ENCODE data around the gene ERICH4.
A peak's percentile ranks its signal among the peaks of the same experiment; 100 is the strongest.

Gene ERICH4

GRCh38 chr19:41420101-41420880, 22.7 kb upstream of the ERICH4 start:
- no peak overlapping the region for H3K27ac ChIP-seq (replicated peaks; ENCODE audit: low read length)
- H2AFZ ChIP-seq (ENCODE audit: low read length), result no peak overlapping the region
- DNase-seq (ENCODE audit: low spot score), result no peak
- no peak overlapping the region for H4K91ac ChIP-seq (ENCODE audit: low read depth, low read length, poor library complexity)
- H2BK5ac ChIP-seq (ENCODE audit: low read length), result no peak overlapping the region
- H2BK15ac ChIP-seq (ENCODE audit: low read length), result no peak overlapping the region
- no CpG with 5 or more reads among the region's 8 CpGs for WGBS, 2 donors (ENCODE audit: extremely low coverage in 2 of 2, insufficient read length in 2 of 2, insufficient replicate concordance in 1 of 2)
- peaks cover 27 to 59% of the 10 kb centered on the region in 2 donors for H3K36me3 ChIP-seq (replicated peaks in 1 of 2; ENCODE audit: control insufficient read depth in 2 of 2, insufficient read depth in 2 of 2, low read length in 2 of 2)
- no peaks in the 10 kb centered on the region for H3K27me3 ChIP-seq (ENCODE audit: control insufficient read depth in 3 of 3, insufficient read depth in 3 of 3, low read depth in 1 of 3, low read length in 3 of 3)
- no peak overlapping the region for H3K23ac ChIP-seq (ENCODE audit: low read depth, low read length, poor library complexity)
- no peak overlapping the region for H3K4ac ChIP-seq (ENCODE audit: low read length)
- H3K79me1 ChIP-seq (ENCODE audit: low read depth, low read length), result peaks cover 5% of the 10 kb centered on the region
- no peak overlapping the region for H3K4me3 ChIP-seq (ENCODE audit: low read length in 2 of 2)
- H3K9ac ChIP-seq (ENCODE audit: low read depth, low read length, poor library complexity), result no peak overlapping the region
- H3K18ac ChIP-seq (ENCODE audit: low read length), result no peak overlapping the region
- H4K8ac ChIP-seq (ENCODE audit: low read depth, low read length), result no peak overlapping the region
- peaks cover 0 to 2% of the 10 kb centered on the region in 2 donors for H3K9me3 ChIP-seq (replicated peaks in 1 of 2; ENCODE audit: control insufficient read depth in 2 of 2, insufficient read depth in 1 of 2, low read depth in 1 of 2, low read length in 2 of 2)
- H3K14ac ChIP-seq (ENCODE audit: low read length), result peak overlapping the region; percentile 12
- H3K4me2 ChIP-seq (ENCODE audit: insufficient read depth, low read length, poor library complexity, severe bottlenecking), result no peak overlapping the region
- no peak overlapping the region for H2BK120ac ChIP-seq (ENCODE audit: low read depth, low read length)
- H3K4me1 ChIP-seq (ENCODE audit: control insufficient read depth in 2 of 2, insufficient read depth in 1 of 2, low read depth in 1 of 2, low read length in 2 of 2), result no peaks in the 10 kb centered on the region
- H2AK5ac ChIP-seq (ENCODE audit: low read depth, low read length), result no peak overlapping the region
- no peak overlapping the region for H2BK12ac ChIP-seq (ENCODE audit: low read length)

- Histone ChIP-seq H4K91ac (ENCODE audit: low read depth, low read length, poor library complexity) (no peak overlapping the region), H3K18ac (ENCODE audit: low read length) (no peak overlapping the region), H3K4me1 (ENCODE audit: control insufficient read depth in 2 of 2, insufficient read depth in 1 of 2, low read depth in 1 of 2, low read length in 2 of 2) (no peaks in the 10 kb centered on the region), H3K14ac (ENCODE audit: low read length) (no peak overlapping the region), H3K9ac (ENCODE audit: low read depth, low read length, poor library complexity) (no peak overlapping the region), H3K23ac (ENCODE audit: low read depth, low read length, poor library complexity) (no peak overlapping the region), H3K4ac (ENCODE audit: low read length) (no peak overlapping the region), H3K27ac (replicated peaks; ENCODE audit: low read length) (no peak overlapping the region), H2AFZ (ENCODE audit: low read length) (no peak overlapping the region), H3K4me2 (ENCODE audit: insufficient read depth, low read length, poor library complexity, severe bottlenecking) (no peak overlapping the region), H2AK5ac (ENCODE audit: low read depth, low read length) (no peak overlapping the region), H3K79me1 (ENCODE audit: low read depth, low read length) (peaks cover 5% of the 10 kb centered on the region), H3K36me3 (replicated peaks in 1 of 2; ENCODE audit: control insufficient read depth in 2 of 2, insufficient read depth in 2 of 2, low read length in 2 of 2) (peaks cover 29 to 59% of the 10 kb centered on the region in 2 donors), H3K4me3 (ENCODE audit: low read length in 2 of 2) (no peak overlapping the region), H3K9me3 (replicated peaks in 1 of 2; ENCODE audit: control insufficient read depth in 2 of 2, insufficient read depth in 1 of 2, low read depth in 1 of 2, low read length in 2 of 2) (peaks cover 0 to 2% of the 10 kb centered on the region in 2 donors), H2BK5ac (ENCODE audit: low read length) (no peak overlapping the region), H2BK12ac (ENCODE audit: low read length) (no peak overlapping the region), H2BK15ac (ENCODE audit: low read length) (no peak overlapping the region), H2BK120ac (ENCODE audit: low read depth, low read length) (no peak overlapping the region), H3K27me3 (ENCODE audit: control insufficient read depth in 3 of 3, insufficient read depth in 3 of 3, low read depth in 1 of 3, low read length in 3 of 3) (no peaks in the 10 kb centered on the region), H4K8ac (ENCODE audit: low read depth, low read length) (no peak overlapping the region)
- no peak for DNase-seq (ENCODE audit: low spot score)
- WGBS, 2 donors (ENCODE audit: extremely low coverage in 2 of 2, insufficient read length in 2 of 2, insufficient replicate concordance in 1 of 2), result no CpG with 5 or more reads among the region's 6 CpGs
Measured at GRCh38 chr19:41421314-41421713, 21.6 kb upstream of the ERICH4 start.

- Histone ChIP-seq H2BK12ac (ENCODE audit: low read length) (no peak overlapping the region), H2AFZ (ENCODE audit: low read length) (no peak overlapping the region), H3K4me1 (ENCODE audit: control insufficient read depth in 2 of 2, insufficient read depth in 1 of 2, low read depth in 1 of 2, low read length in 2 of 2) (peaks cover 2 to 6% of the 10 kb centered on the region in 2 donors), H2BK5ac (ENCODE audit: low read length) (no peak overlapping the region), H3K4ac (ENCODE audit: low read length) (no peak overlapping the region), H3K9me3 (replicated peaks in 1 of 2; ENCODE audit: control insufficient read depth in 2 of 2, insufficient read depth in 1 of 2, low read depth in 1 of 2, low read length in 2 of 2) (peaks cover 0 to 2% of the 10 kb centered on the region in 2 donors), H3K14ac (ENCODE audit: low read length) (no peak overlapping the region), H3K18ac (ENCODE audit: low read length) (no peak overlapping the region), H2BK120ac (ENCODE audit: low read depth, low read length) (no peak overlapping the region), H2BK15ac (ENCODE audit: low read length) (no peak overlapping the region), H4K91ac (ENCODE audit: low read depth, low read length, poor library complexity) (no peak overlapping the region), H3K23ac (ENCODE audit: low read depth, low read length, poor library complexity) (peak overlapping the region; percentile 17), H3K36me3 (replicated peaks in 1 of 2; ENCODE audit: control insufficient read depth in 2 of 2, insufficient read depth in 2 of 2, low read length in 2 of 2) (peaks cover 29 to 55% of the 10 kb centered on the region in 2 donors), H3K9ac (ENCODE audit: low read depth, low read length, poor library complexity) (no peak overlapping the region), H2AK5ac (ENCODE audit: low read depth, low read length) (no peak overlapping the region), H4K8ac (ENCODE audit: low read depth, low read length) (no peak overlapping the region), H3K4me2 (ENCODE audit: insufficient read depth, low read length, poor library complexity, severe bottlenecking) (no peak overlapping the region), H3K79me1 (ENCODE audit: low read depth, low read length) (peaks cover 5% of the 10 kb centered on the region), H3K27me3 (ENCODE audit: control insufficient read depth in 3 of 3, insufficient read depth in 3 of 3, low read depth in 1 of 3, low read length in 3 of 3) (no peaks in the 10 kb centered on the region), H3K27ac (replicated peaks; ENCODE audit: low read length) (no peak overlapping the region), H3K4me3 (ENCODE audit: low read length in 2 of 2) (no peak overlapping the region)
- WGBS, 2 donors (ENCODE audit: extremely low coverage in 2 of 2, insufficient read length in 2 of 2, insufficient replicate concordance in 1 of 2), result no CpG with 5 or more reads among the region's 20 CpGs
- no peak for DNase-seq (ENCODE audit: low spot score)
Measured at GRCh38 chr19:41421973-41422372, 21.0 kb upstream of the ERICH4 start.

GRCh38 chr19:41422456-41422855, 20.5 kb upstream of the ERICH4 start:
- peaks cover 29 to 55% of the 10 kb centered on the region in 2 donors for H3K36me3 ChIP-seq (replicated peaks in 1 of 2; ENCODE audit: control insufficient read depth in 2 of 2, insufficient read depth in 2 of 2, low read length in 2 of 2)
- no peak overlapping the region for H2BK120ac ChIP-seq (ENCODE audit: low read depth, low read length)

More at GRCh38 chr19:41422456-41422855, 20.5 kb upstream of the ERICH4 start:
- Histone ChIP-seq H2BK12ac (ENCODE audit: low read length) (no peak overlapping the region), H3K23ac (ENCODE audit: low read depth, low read length, poor library complexity) (peak overlapping the region; percentile 17), H3K4me3 (ENCODE audit: low read length in 2 of 2) (no peak overlapping the region), H2BK5ac (ENCODE audit: low read length) (no peak overlapping the region), H2BK15ac (ENCODE audit: low read length) (no peak overlapping the region), H3K79me1 (ENCODE audit: low read depth, low read length) (peaks cover 5% of the 10 kb centered on the region), H2AFZ (ENCODE audit: low read length) (no peak overlapping the region), H3K18ac (ENCODE audit: low read length) (no peak overlapping the region), H2AK5ac (ENCODE audit: low read depth, low read length) (no peak overlapping the region), H4K91ac (ENCODE audit: low read depth, low read length, poor library complexity) (no peak overlapping the region), H3K4me1 (ENCODE audit: control insufficient read depth in 2 of 2, insufficient read depth in 1 of 2, low read depth in 1 of 2, low read length in 2 of 2) (peaks cover 3 to 8% of the 10 kb centered on the region in 2 donors), H3K14ac (ENCODE audit: low read length) (no peak overlapping the region), H3K9me3 (replicated peaks in 1 of 2; ENCODE audit: control insufficient read depth in 2 of 2, insufficient read depth in 1 of 2, low read depth in 1 of 2, low read length in 2 of 2) (peaks cover 0 to 2% of the 10 kb centered on the region in 2 donors), H3K4me2 (ENCODE audit: insufficient read depth, low read length, poor library complexity, severe bottlenecking) (no peak overlapping the region), H3K27me3 (ENCODE audit: control insufficient read depth in 3 of 3, insufficient read depth in 3 of 3, low read depth in 1 of 3, low read length in 3 of 3) (no peaks in the 10 kb centered on the region), H3K27ac (replicated peaks; ENCODE audit: low read length) (no peak overlapping the region), H3K9ac (ENCODE audit: low read depth, low read length, poor library complexity) (no peak overlapping the region), H3K4ac (ENCODE audit: low read length) (no peak overlapping the region), H4K8ac (ENCODE audit: low read depth, low read length) (no peak overlapping the region)
- no CpG with 5 or more reads among the region's 18 CpGs for WGBS, 2 donors (ENCODE audit: extremely low coverage in 2 of 2, insufficient read length in 2 of 2, insufficient replicate concordance in 1 of 2)
- DNase-seq (ENCODE audit: low spot score), result no peak

Data from neuronal stem cell (in vitro differentiated cells).